ENCODE results near the gene MTHFD1L. TPM values are rescaled to one million over a fixed set of nuclear protein-coding genes. Genes with fewer than 3 reads are reported as not detected.

MTHFD1L gene
- total RNA-seq, 4 donors from 2014 or later: 4.3 to 23.1 (median 4.7) TPM

DNA sequence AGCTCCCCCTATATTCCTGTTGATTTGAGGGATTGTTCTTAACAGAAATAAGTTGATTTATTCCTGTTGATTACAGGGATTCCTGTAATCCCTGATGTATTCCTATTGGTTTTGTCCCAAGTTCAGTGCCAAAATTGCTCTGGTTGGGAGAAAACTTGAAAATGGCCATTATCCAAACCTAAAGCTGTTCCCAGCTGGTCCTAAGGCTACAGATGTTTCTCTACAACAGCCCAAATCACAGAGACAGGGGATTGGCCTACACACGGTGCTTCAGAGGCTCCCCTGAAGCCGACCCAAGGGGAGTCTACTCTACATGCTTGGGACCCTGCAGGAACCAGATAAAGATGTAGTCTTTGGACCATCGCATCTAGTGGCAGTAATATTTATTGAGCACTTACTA is 275.3 kb downstream of the MTHFD1L start:
- Histone ChIP-seq H3K4me1 (no peaks in the 10 kb centered on the region), H3K9me3 (no peaks in the 10 kb centered on the region), H3K36me3 (no peaks in the 10 kb centered on the region), H3K4me3 (no peak overlapping the region), H3K27ac (no peak overlapping the region), H3K27me3 (no peaks in the 10 kb centered on the region)
- DNase-seq: no peak
- TF ChIP-seq, protein P1, sequence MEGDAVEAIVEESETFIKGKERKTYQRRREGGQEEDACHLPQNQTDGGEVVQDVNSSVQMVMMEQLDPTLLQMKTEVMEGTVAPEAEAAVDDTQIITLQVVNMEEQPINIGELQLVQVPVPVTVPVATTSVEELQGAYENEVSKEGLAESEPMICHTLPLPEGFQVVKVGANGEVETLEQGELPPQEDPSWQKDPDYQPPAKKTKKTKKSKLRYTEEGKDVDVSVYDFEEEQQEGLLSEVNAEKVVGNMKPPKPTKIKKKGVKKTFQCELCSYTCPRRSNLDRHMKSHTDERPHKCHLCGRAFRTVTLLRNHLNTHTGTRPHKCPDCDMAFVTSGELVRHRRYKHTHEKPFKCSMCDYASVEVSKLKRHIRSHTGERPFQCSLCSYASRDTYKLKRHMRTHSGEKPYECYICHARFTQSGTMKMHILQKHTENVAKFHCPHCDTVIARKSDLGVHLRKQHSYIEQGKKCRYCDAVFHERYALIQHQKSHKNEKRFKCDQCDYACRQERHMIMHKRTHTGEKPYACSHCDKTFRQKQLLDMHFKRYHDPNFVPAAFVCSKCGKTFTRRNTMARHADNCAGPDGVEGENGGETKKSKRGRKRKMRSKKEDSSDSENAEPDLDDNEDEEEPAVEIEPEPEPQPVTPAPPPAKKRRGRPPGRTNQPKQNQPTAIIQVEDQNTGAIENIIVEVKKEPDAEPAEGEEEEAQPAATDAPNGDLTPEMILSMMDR (IDR thresholded peaks at IDR 0.05): no peak

DNA sequence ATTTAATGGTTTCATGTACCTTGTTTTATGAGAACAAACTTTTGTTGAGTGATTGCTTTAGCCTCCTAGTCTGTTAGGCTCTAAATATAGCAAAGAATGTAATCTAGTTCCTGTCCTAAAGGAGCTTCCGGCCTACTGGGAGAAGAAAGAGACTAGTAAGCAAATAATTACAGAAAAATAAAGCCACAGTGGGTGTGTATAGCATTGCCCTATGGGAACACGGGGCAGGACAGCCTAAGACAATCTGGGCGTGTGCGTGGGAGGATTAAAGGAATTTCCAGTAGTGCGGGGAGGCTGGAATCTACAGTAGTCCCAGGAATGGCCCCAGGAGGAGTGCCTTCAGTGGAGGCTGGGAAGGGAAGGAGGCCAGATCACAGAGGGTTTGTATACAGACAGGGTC is 276.2 kb downstream of the MTHFD1L start:
- Histone ChIP-seq H3K4me3 (no peak overlapping the region), H3K27me3 (no peaks in the 10 kb centered on the region), H3K4me1 (no peaks in the 10 kb centered on the region), H3K9me3 (no peaks in the 10 kb centered on the region), H3K36me3 (no peaks in the 10 kb centered on the region), H3K27ac (no peak overlapping the region)
- TF ChIP-seq, protein P1 (IDR thresholded peaks at IDR 0.05): no peak
- TF ChIP-seq POLR2A (IDR thresholded peaks at IDR 0.05): no peak
- no peak for DNase-seq

DNA sequence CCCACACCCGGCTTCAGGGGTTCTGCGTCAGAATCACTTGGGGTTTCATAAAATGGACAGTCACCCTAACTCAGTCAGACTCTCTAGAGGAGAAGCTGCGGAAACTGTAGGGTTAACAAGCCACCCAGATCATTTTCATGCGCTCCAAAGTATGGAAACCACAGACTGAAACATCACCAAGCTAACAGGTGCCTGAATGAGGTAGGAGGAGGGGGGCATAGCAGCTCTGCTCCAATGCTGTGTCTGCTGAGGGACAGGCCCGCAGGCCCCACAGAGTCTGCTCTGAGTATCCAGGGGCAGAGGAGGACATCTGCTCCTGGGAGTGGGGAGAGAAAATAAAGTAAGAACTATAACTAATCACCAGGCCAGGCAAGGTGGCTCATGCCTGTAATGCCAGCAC is 277.2 kb downstream of the MTHFD1L start:
- no peaks in the 10 kb centered on the region for H3K9me3 ChIP-seq
- no peaks in the 10 kb centered on the region for H3K4me1 ChIP-seq
- H3K36me3 ChIP-seq: no peaks in the 10 kb centered on the region
- H3K27me3 ChIP-seq: no peaks in the 10 kb centered on the region
- H3K4me3 ChIP-seq: no peak overlapping the region
- no peak for DNase-seq
- no peak overlapping the region for H3K27ac ChIP-seq
- TF ChIP-seq POLR2A (IDR thresholded peaks at IDR 0.05): no peak

DNA sequence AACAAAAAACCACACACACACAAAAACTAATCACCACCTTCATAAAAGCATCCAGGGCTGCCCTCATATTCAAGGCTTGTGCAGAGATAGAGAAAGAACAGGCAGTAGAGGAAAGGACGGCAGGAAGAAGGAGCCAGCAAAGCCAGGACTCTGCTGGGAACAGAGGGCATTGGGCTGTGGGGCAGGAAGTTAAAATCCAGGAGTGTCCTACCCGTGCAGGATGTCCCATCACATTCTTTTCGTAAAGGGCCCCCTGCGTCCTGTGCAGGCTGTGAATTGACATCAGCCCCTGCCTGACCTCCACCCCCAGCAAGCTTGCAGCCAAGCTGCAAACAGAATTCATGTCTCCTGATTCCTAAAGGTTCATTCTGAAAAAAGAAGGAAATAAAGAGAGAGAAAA is 277.8 kb downstream of the MTHFD1L start:
- no peak for DNase-seq
- H3K27ac ChIP-seq: no peak overlapping the region
- no peaks in the 10 kb centered on the region for H3K4me1 ChIP-seq
- no peak for TF ChIP-seq POLR2A (IDR thresholded peaks at IDR 0.05)
- TF ChIP-seq, protein P1 (IDR thresholded peaks at IDR 0.05): no peak
- H3K4me3 ChIP-seq: no peak overlapping the region
- no peaks in the 10 kb centered on the region for H3K9me3 ChIP-seq
- H3K36me3 ChIP-seq: no peaks in the 10 kb centered on the region
- H3K27me3 ChIP-seq: no peaks in the 10 kb centered on the region

DNA sequence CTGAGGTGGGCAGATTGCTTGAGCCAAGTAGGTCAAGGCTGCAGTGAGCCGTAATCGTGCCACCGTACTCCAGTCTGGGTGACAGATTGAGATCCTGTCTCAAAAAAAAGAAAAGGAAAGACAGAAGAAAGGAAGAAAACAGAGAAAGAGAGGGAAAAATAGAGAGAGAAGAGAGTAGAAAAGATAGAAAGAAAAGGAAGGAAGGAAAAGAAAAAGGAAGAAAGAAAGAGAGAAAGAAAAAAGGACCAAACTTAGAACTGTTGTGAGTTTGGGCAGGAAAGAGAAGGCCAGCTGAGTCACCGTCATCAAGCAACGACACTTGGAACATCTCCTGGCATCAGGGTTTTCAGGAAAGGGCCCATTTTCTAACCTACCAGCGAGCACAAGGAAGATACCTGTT is 278.3 kb downstream of the MTHFD1L start:
- no peaks in the 10 kb centered on the region for H3K9me3 ChIP-seq
- no peaks in the 10 kb centered on the region for H3K4me1 ChIP-seq
- no peaks in the 10 kb centered on the region for H3K36me3 ChIP-seq
- no peak overlapping the region for H3K4me3 ChIP-seq
- TF ChIP-seq, protein P1 (IDR thresholded peaks at IDR 0.05): no peak
- TF ChIP-seq POLR2A (IDR thresholded peaks at IDR 0.05): no peak
- H3K27me3 ChIP-seq: no peaks in the 10 kb centered on the region
- no peak for DNase-seq
- H3K27ac ChIP-seq: no peak overlapping the region

DNA sequence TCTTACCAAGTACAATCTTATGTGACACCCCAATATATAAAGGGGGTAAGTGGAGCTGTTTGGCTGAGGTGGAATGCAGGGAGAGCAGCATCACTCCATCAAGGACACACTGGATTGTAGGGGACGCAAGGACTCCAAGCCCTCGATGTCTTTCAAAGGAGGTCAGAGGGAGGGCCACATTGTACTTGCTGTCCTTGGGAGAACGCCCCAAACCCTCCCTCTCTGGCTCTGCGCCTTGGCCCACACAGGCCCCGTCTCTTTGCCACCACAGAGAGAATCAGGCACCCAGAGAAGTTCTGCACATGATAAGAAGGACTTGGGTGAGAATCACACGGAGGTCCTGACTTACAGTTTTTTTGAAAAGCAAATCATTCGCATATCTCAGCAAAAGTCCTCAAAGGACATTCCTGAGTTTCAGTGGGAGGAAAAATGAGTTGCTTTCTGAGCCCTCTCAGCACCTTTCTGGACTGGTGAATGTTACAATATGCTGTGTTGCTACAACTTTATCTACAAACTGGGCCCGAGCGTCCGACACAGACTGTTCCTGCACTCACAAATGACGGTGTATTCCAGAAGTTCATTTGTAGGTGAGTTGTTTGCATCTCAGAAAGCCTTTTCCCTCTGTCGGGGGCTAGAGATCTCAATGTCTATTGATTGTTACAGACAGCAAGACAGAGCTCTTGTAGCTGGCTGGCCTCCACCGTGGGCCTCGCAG is 281.8 kb downstream of the MTHFD1L start:
- H3K9me3 ChIP-seq: no peaks in the 10 kb centered on the region
- H3K27me3 ChIP-seq: no peaks in the 10 kb centered on the region
- no peak overlapping the region for H3K27ac ChIP-seq
- H3K4me3 ChIP-seq: no peak overlapping the region
- H3K36me3 ChIP-seq: no peaks in the 10 kb centered on the region
- no peaks in the 10 kb centered on the region for H3K4me1 ChIP-seq
- DNase-seq: no peak
- TF ChIP-seq POLR2A (IDR thresholded peaks at IDR 0.05): no peak
- TF ChIP-seq, protein P1 (IDR thresholded peaks at IDR 0.05): no peak

Data from Peyer's patch (tissue), 4 donors.